SK-N-SH (cell line): ENCODE results near the gene AP4S1.

Experiments used
- EZH2phosphoT487 ChIP-seq: fragments of 200-600 bp; sonication (generic); IDR thresholded peaks from 2 replicates; pipeline ENCODE4 v1.6.1; 2017; ENCODE audit warnings: low read depth, mixed run types, mild to moderate bottlenecking, antibody characterized with exemption, moderate library complexity, borderline replicate concordance
- SIN3A ChIP-seq: IDR thresholded peaks from 2 replicates; pipeline ENCODE4 v1.6.1; 2012; ENCODE audit warnings: low read depth, mild to moderate bottlenecking, low read length, moderate library complexity, borderline replicate concordance
- TF ChIP-seq, protein P1 (sequence below): fragments of 200-600 bp; sonication (generic); IDR thresholded peaks from 2 replicates; pipeline ENCODE4 v1.6.1; 2017; ENCODE audit warnings: antibody characterized with exemption, mild to moderate bottlenecking, moderate library complexity

DNA sequence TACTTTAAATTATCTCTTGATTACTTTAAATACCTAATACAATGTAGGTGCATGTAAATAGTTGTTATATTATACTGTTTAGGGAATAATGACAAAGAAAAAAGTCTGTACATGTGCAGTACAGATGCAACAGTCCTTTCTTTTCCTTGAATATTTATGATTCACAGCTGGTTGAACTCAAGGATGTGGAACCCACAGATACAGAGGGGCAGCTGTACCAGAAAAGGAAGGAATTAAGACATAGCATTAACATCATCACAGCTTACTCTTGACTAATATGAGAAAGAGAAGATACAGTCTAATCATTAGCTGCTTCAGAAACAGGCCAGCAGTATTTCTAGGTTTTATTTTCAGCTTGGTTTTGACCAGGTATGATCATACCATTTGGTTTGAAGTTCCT is 34.7 kb upstream of the AP4S1 start:
- TF ChIP-seq, protein P1, sequence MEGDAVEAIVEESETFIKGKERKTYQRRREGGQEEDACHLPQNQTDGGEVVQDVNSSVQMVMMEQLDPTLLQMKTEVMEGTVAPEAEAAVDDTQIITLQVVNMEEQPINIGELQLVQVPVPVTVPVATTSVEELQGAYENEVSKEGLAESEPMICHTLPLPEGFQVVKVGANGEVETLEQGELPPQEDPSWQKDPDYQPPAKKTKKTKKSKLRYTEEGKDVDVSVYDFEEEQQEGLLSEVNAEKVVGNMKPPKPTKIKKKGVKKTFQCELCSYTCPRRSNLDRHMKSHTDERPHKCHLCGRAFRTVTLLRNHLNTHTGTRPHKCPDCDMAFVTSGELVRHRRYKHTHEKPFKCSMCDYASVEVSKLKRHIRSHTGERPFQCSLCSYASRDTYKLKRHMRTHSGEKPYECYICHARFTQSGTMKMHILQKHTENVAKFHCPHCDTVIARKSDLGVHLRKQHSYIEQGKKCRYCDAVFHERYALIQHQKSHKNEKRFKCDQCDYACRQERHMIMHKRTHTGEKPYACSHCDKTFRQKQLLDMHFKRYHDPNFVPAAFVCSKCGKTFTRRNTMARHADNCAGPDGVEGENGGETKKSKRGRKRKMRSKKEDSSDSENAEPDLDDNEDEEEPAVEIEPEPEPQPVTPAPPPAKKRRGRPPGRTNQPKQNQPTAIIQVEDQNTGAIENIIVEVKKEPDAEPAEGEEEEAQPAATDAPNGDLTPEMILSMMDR: no peak
- no peak for TF ChIP-seq EZH2phosphoT487
- no peak for TF ChIP-seq SIN3A
